Measurements from ENCODE around the gene C16orf95. TPM values are rescaled to one million over a fixed set of nuclear protein-coding genes. Genes with fewer than 3 reads are reported as not detected.
A peak's percentile ranks its signal among the peaks of the same experiment; 100 is the strongest.

C16orf95 gene
- total and polyA plus RNA-seq, 2 experiments from 2014 or later = 8.5 to 8.6 TPM

- no peak for DNase-seq (ENCODE audit: low read depth in 1 of 2, low spot score in 1 of 2)
- no peak overlapping the region for H3K4me3 ChIP-seq
- no peaks in the 10 kb centered on the region for H3K4me1 ChIP-seq (ENCODE audit: low read depth)
- H3K27ac ChIP-seq = no peak overlapping the region
- no peaks in the 10 kb centered on the region for H3K27me3 ChIP-seq
- H3K36me3 ChIP-seq = no peaks in the 10 kb centered on the region
- no peak for TF ChIP-seq CTCF (IDR thresholded peaks at IDR 0.05; ENCODE audit: low read depth, low read length)
- H3K9me3 ChIP-seq (ENCODE audit: low read depth) = no peaks in the 10 kb centered on the region
Measured at GRCh38 chr16:87276091-87276701, 41.0 kb downstream of the C16orf95 start.

GRCh38 chr16:87274794-87275193 is 42.4 kb downstream of the C16orf95 start:
- no peak overlapping the region for H3K27ac ChIP-seq
- H3K36me3 ChIP-seq = no peaks in the 10 kb centered on the region
- peak in 1 of 2 donors; percentile 27 for DNase-seq (ENCODE audit: low read depth in 1 of 2, low spot score in 1 of 2)
- no peaks in the 10 kb centered on the region for H3K9me3 ChIP-seq (ENCODE audit: low read depth)
- no peaks in the 10 kb centered on the region for H3K4me1 ChIP-seq (ENCODE audit: low read depth)
- TF ChIP-seq CTCF (IDR thresholded peaks at IDR 0.05; ENCODE audit: low read depth, low read length) = no peak
- H3K27me3 ChIP-seq = no peaks in the 10 kb centered on the region
- H3K4me3 ChIP-seq = no peak overlapping the region

GRCh38 chr16:87273471-87274030 is 43.6 kb downstream of the C16orf95 start:
- no peaks in the 10 kb centered on the region for H3K9me3 ChIP-seq (ENCODE audit: low read depth)
- no peaks in the 10 kb centered on the region for H3K27me3 ChIP-seq
- H3K4me3 ChIP-seq = no peak overlapping the region
- no peak for TF ChIP-seq CTCF (IDR thresholded peaks at IDR 0.05; ENCODE audit: low read depth, low read length)
- no peaks in the 10 kb centered on the region for H3K4me1 ChIP-seq (ENCODE audit: low read depth)
- no peak overlapping the region for H3K27ac ChIP-seq
- no peaks in the 10 kb centered on the region for H3K36me3 ChIP-seq
- no peak for DNase-seq (ENCODE audit: low read depth in 1 of 2, low spot score in 1 of 2)

- H3K4me3 ChIP-seq = no peak overlapping the region
- no peaks in the 10 kb centered on the region for H3K27me3 ChIP-seq
- H3K9me3 ChIP-seq (ENCODE audit: low read depth) = no peaks in the 10 kb centered on the region
- no peak for DNase-seq (ENCODE audit: low read depth in 1 of 2, low spot score in 1 of 2)
- H3K36me3 ChIP-seq = no peaks in the 10 kb centered on the region
- H3K27ac ChIP-seq = no peak overlapping the region
- no peak for TF ChIP-seq CTCF (IDR thresholded peaks at IDR 0.05; ENCODE audit: low read depth, low read length)
- H3K4me1 ChIP-seq (ENCODE audit: low read depth) = peaks cover 13% of the 10 kb centered on the region
Measured at GRCh38 chr16:87271256-87271655, 45.9 kb downstream of the C16orf95 start.

- H3K4me1 ChIP-seq (ENCODE audit: low read depth) = peaks cover 13% of the 10 kb centered on the region
- no peak for DNase-seq (ENCODE audit: low read depth in 1 of 2, low spot score in 1 of 2)
- no peaks in the 10 kb centered on the region for H3K9me3 ChIP-seq (ENCODE audit: low read depth)
- TF ChIP-seq CTCF (IDR thresholded peaks at IDR 0.05; ENCODE audit: low read depth, low read length) = no peak
- H3K36me3 ChIP-seq = no peaks in the 10 kb centered on the region
- no peak overlapping the region for H3K4me3 ChIP-seq
- H3K27ac ChIP-seq = peak overlapping the region; percentile 64
- H3K27me3 ChIP-seq = no peaks in the 10 kb centered on the region
Measured at GRCh38 chr16:87267566-87267965, 49.6 kb downstream of the C16orf95 start.

All from cardiac muscle cell (in vitro differentiated cells and primary cell).